Caco-2 (cell line): ENCODE measurements around the gene RERE. TPM values are rescaled to one million over a fixed set of nuclear protein-coding genes. Genes with fewer than 3 reads are reported as not detected.

Experiments
- BruUV-seq: library from RNA; stranded (reverse); fragments of 400-500 nt; replicated peaks from 2 replicates; lab custom pipeline; 2021; lab: Mats Ljungman, UMichigan
- CTCF ChIA-PET: fragments of 300-600 bp; sonication (Branson Sonifier 250); formaldehyde crosslinking; loops from one replicate; lab custom pipeline; 2022; ENCODE audit warnings: antibody characterized with exemption; lab: Charles Lee
- POLR2A ChIA-PET: fragments of 300-600 bp; sonication (Branson Sonifier 250); formaldehyde crosslinking; loops from one replicate; lab custom pipeline; 2022; ENCODE audit warnings: antibody characterized with exemption; lab: Charles Lee
- DNase-seq, 2 experiments: peaks; one replicate each; pipeline versions ENCODE4 v3.0.0 to v3.0.0-alpha.2; 2020 to 2022
- H3K27me3 ChIP-seq: replicated peaks from 2 replicates; pipeline ENCODE4 v1.6.0; 2011; ENCODE audit warnings: low read length; ENCODE audit not compliant: control insufficient read depth, insufficient read depth
- H3K36me3 ChIP-seq: 2 replicates; pipeline ENCODE4 v1.5.1; 2011; ENCODE audit warnings: low read length; ENCODE audit not compliant: control insufficient read depth, insufficient read depth
- H3K4me1 ChIP-seq: fragments of 250-450 bp; sonication (Bioruptor Pico); 2 replicates; pipeline ENCODE4 v1.5.1; 2020; ENCODE audit warnings: mild to moderate bottlenecking
- H3K4me3 ChIP-seq: 2 replicates; pipeline ENCODE4 v1.5.1; 2011; ENCODE audit warnings: low read depth, mild to moderate bottlenecking, control low read depth, low read length
- H3K9me3 ChIP-seq: fragments of 250-450 bp; sonication (Bioruptor Pico); 2 replicates; pipeline ENCODE4 v1.5.1; 2020; ENCODE audit warnings: mild to moderate bottlenecking, moderate library complexity
- H3K27ac Mint-ChIP-seq: one replicate; pipeline ENCODE4 v1.8.0; 2022; ENCODE audit warnings: mixed read lengths; ENCODE audit not compliant: unreplicated experiment
- H3K27me3 Mint-ChIP-seq: one replicate; pipeline ENCODE4 v1.8.0; 2022; ENCODE audit warnings: mixed read lengths; ENCODE audit not compliant: insufficient read depth, unreplicated experiment
- H3K36me3 Mint-ChIP-seq: one replicate; pipeline ENCODE4 v1.8.0; 2022; ENCODE audit warnings: mild to moderate bottlenecking, mixed read lengths; ENCODE audit not compliant: insufficient read depth, unreplicated experiment
- H3K4me1 Mint-ChIP-seq: one replicate; pipeline ENCODE4 v1.8.0; 2022; ENCODE audit warnings: low read depth, mixed read lengths; ENCODE audit not compliant: unreplicated experiment
- H3K4me3 Mint-ChIP-seq: one replicate; pipeline ENCODE4 v1.8.0; 2022; ENCODE audit warnings: mild to moderate bottlenecking, moderate library complexity, mixed read lengths; ENCODE audit not compliant: unreplicated experiment
- H3K9me3 Mint-ChIP-seq: one replicate; pipeline ENCODE4 v1.8.0; 2022; ENCODE audit warnings: mixed read lengths; ENCODE audit not compliant: unreplicated experiment
- intact Hi-C: fragments of 100-400 bp; cut with micrococcal nuclease; formaldehyde crosslinking; loops from one replicate; pipeline ENCODE4 v1.10.0; 2022; ENCODE audit not compliant: unreplicated experiment
- total RNA-seq: library from RNA; stranded (reverse); gene quantifications from 2 replicates; pipeline ENCODE4 v1.2.3, GENCODE V29; 2022
- TF ChIP-seq, protein P1 (sequence below), 2 experiments: fragments of 200-600 bp in 1 of 2; IDR thresholded peaks; 1 replicate in 1 of 2; 2 replicates in 1 of 2; pipeline versions ENCODE4 v1.5.1 to v1.8.0; 2011 to 2022; ENCODE audit warnings: antibody characterized with exemption in 1 of 2, control low read depth in 1 of 2, inconsistent platforms in 1 of 2, low read depth in 1 of 2, low read length in 1 of 2, mild to moderate bottlenecking in 1 of 2, moderate library complexity in 1 of 2; ENCODE audit not compliant: insufficient read depth in 1 of 2, severe bottlenecking in 1 of 2, unreplicated experiment in 1 of 2

RERE gene
- total RNA-seq, 1 experiment from 2014 or later: 85.2 TPM

DNA sequence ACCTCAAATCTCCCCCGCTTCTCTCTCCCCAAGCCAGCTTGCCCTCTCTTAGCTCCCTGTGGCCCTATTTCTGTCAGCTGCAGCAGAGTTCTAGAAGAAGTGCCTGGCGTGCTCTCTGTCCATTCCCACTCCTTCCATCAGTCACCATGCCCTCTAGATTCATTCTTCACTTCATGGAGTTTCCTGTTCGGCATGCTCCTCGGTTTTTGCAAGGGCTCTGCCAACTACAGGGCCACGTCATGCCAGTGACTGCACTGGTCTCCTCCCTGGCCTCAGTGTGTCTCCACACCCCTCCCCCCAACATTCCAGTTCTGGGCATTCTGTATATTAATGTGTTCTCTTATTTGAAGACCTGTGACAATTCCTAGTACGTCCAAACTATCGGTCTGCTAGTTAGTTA lies 385.7 kb downstream of the RERE start:
- Histone ChIP-seq H3K4me1 (no peaks in the 10 kb centered on the region), H3K36me3 (no peaks in the 10 kb centered on the region), H3K9me3 (no peaks in the 10 kb centered on the region), H3K4me3 (no peak overlapping the region), H3K27me3 (no peaks in the 10 kb centered on the region)
- Mint-ChIP-seq H3K36me3 (peaks cover 20% of the 10 kb centered on the region), H3K27me3 (no peaks in the 10 kb centered on the region), H3K27ac (peak overlapping the region; percentile 4), H3K4me3 (no peak overlapping the region), H3K4me1 (peaks cover 7% of the 10 kb centered on the region), H3K9me3 (no peaks in the 10 kb centered on the region)
- TF ChIP-seq, protein P1, sequence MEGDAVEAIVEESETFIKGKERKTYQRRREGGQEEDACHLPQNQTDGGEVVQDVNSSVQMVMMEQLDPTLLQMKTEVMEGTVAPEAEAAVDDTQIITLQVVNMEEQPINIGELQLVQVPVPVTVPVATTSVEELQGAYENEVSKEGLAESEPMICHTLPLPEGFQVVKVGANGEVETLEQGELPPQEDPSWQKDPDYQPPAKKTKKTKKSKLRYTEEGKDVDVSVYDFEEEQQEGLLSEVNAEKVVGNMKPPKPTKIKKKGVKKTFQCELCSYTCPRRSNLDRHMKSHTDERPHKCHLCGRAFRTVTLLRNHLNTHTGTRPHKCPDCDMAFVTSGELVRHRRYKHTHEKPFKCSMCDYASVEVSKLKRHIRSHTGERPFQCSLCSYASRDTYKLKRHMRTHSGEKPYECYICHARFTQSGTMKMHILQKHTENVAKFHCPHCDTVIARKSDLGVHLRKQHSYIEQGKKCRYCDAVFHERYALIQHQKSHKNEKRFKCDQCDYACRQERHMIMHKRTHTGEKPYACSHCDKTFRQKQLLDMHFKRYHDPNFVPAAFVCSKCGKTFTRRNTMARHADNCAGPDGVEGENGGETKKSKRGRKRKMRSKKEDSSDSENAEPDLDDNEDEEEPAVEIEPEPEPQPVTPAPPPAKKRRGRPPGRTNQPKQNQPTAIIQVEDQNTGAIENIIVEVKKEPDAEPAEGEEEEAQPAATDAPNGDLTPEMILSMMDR (IDR thresholded peaks at IDR 0.05; ENCODE audit: insufficient read depth in 1 of 2, low read depth in 1 of 2, low read length in 1 of 2, severe bottlenecking in 1 of 2, unreplicated experiment in 1 of 2): no peak
- intact Hi-C loops: no loop called here
- DNase-seq: no peak
- CTCF ChIA-PET: interaction anchor here (1.1 kb wide), 1 partner anchor 11 kb away, joined by 4 read pairs; no protein-coding TSS in a partner anchor
- BruUV-seq: no TSS peak
- POLR2A ChIA-PET: no interaction called here

DNA sequence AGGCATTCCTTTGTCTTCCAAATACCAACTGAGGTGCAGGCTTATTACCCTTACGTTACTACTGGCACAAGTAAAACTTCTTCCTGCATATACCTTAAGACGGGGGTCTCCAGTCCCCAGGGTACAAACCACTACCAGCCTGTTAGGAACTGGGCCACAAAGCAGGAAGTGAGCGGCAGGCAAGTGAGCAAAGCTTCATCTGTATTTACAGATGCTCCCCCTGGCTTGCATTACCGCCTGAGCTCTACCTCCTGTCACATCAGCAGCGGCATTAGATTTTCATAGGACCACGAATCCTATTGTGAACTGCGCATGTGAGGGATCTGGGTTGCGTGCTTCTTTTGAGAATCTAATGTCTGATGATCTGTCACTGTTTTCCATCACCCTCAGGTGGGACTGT lies 386.4 kb downstream of the RERE start:
- H3K9me3 ChIP-seq: no peaks in the 10 kb centered on the region
- BruUV-seq: no TSS peak
- no peak overlapping the region for H3K4me3 ChIP-seq
- TF ChIP-seq, protein P1 (IDR thresholded peaks at IDR 0.05; ENCODE audit: insufficient read depth in 1 of 2, low read depth in 1 of 2, low read length in 1 of 2, severe bottlenecking in 1 of 2, unreplicated experiment in 1 of 2): peak in 1 of 2 experiments; percentile 2
- H3K9me3 Mint-ChIP-seq: no peaks in the 10 kb centered on the region
- H3K27ac Mint-ChIP-seq: no peak overlapping the region
- no peak for DNase-seq
- CTCF ChIA-PET: interaction anchor here (1.0 to 1.1 kb wide), 2 partner anchors 10 to 13 kb away, joined by 3 to 4 read pairs; no protein-coding TSS in a partner anchor
- H3K4me3 Mint-ChIP-seq: no peak overlapping the region
- no peaks in the 10 kb centered on the region for H3K27me3 ChIP-seq
- peaks cover 12% of the 10 kb centered on the region for H3K4me1 Mint-ChIP-seq
- POLR2A ChIA-PET: no interaction called here
- H3K27me3 Mint-ChIP-seq: no peaks in the 10 kb centered on the region
- no peaks in the 10 kb centered on the region for H3K36me3 ChIP-seq
- intact Hi-C loops: no loop called here
- no peaks in the 10 kb centered on the region for H3K4me1 ChIP-seq
- H3K36me3 Mint-ChIP-seq: peaks cover 23% of the 10 kb centered on the region

DNA sequence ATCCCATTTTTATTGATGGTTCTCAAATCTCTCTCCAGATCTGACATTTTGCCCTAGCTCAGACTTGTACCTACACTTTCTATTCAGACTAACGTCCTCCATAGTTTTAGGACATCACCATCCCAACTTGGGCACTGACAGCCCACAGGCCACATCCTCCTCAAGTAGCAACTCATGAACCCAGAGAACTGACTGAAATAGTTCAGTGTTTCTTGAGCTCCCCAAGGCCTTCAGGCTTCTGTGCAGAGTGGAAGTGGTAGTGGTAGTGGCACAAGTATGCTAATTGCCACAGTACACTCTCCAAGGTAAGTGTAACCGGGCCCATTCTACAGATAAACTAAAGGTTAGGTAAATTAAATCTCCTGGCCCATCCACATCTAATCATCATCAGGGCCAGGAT lies 387.0 kb downstream of the RERE start:
- Histone ChIP-seq H3K36me3 (no peaks in the 10 kb centered on the region), H3K4me1 (peaks cover 2% of the 10 kb centered on the region; the same call in 1 of the 2 replicates), H3K4me3 (no peak overlapping the region), H3K9me3 (no peaks in the 10 kb centered on the region), H3K27me3 (no peaks in the 10 kb centered on the region)
- ChIA-PET CTCF (interaction anchor here (0.6 to 1.1 kb wide), 3 partner anchors 10 to 452 kb away, joined by 3 to 4 read pairs (median 4); no protein-coding TSS in a partner anchor), POLR2A (interaction anchor here (0.6 kb wide), 1 partner anchor 52 kb away, joined by 3 read pairs; no protein-coding TSS in a partner anchor)
- H3K27me3 Mint-ChIP-seq: no peaks in the 10 kb centered on the region
- no peak overlapping the region for H3K4me3 Mint-ChIP-seq
- no peak for DNase-seq
- BruUV-seq: no TSS peak
- H3K36me3 Mint-ChIP-seq: peaks cover 23% of the 10 kb centered on the region
- TF ChIP-seq, protein P1 (IDR thresholded peaks at IDR 0.05; ENCODE audit: insufficient read depth in 1 of 2, low read depth in 1 of 2, low read length in 1 of 2, severe bottlenecking in 1 of 2, unreplicated experiment in 1 of 2): no peak
- no peak overlapping the region for H3K27ac Mint-ChIP-seq
- intact Hi-C loops: no loop called here
- peaks cover 16% of the 10 kb centered on the region for H3K4me1 Mint-ChIP-seq
- no peaks in the 10 kb centered on the region for H3K9me3 Mint-ChIP-seq
